CD14-positive monocyte (primary cell): ENCODE measurements around the gene MITF. TPM values are rescaled to one million over a fixed set of nuclear protein-coding genes. Genes with fewer than 3 reads are reported as not detected.

ENCODE experiments used
- DNase-seq, 3 donors: peaks; one replicate each; pipeline ENCODE4 v3.0.0-alpha.2; 2011 to 2022
- H2AFZ ChIP-seq: 2 replicates; pipeline ENCODE4 v1.6.0; 2012; ENCODE audit warnings: mild to moderate bottlenecking, low read depth, low read length, inconsistent platforms; ENCODE audit not compliant: insufficient read depth, poor library complexity, severe bottlenecking
- H3K27ac ChIP-seq, 2 donors: 1 replicate in 1 of 2; 2 replicates in 1 of 2; pipeline ENCODE4 v1.5.1; 2012 to 2013; ENCODE audit warnings: low read length in 2 of 2, control low read depth in 1 of 2, inconsistent platforms in 1 of 2, low read depth in 1 of 2, mild to moderate bottlenecking in 1 of 2
- H3K27me3 ChIP-seq, 2 donors: one replicate each; pipeline versions ENCODE4 v1.6.0 to v1.6.1; 2011 to 2013; ENCODE audit warnings: low read length in 2 of 2; ENCODE audit not compliant: control insufficient read depth in 2 of 2, insufficient read depth in 2 of 2
- H3K36me3 ChIP-seq, 2 donors: replicated peaks in 1 of 2; 1 replicate in 1 of 2; 2 replicates in 1 of 2; pipeline versions ENCODE4 v1.5.1 to v1.6.1; 2012 to 2013; ENCODE audit warnings: low read length in 2 of 2, control low read depth in 1 of 2, inconsistent platforms in 1 of 2, mild to moderate bottlenecking in 1 of 2; ENCODE audit not compliant: insufficient read depth in 2 of 2, control insufficient read depth in 1 of 2
- H3K4me1 ChIP-seq, 2 donors: 1 replicate in 1 of 2; 2 replicates in 1 of 2; pipeline versions ENCODE4 v1.5.1 to v1.6.1; 2012 to 2013; ENCODE audit warnings: low read length in 2 of 2, control low read depth in 1 of 2, inconsistent platforms in 1 of 2, mild to moderate bottlenecking in 1 of 2, moderate library complexity in 1 of 2; ENCODE audit not compliant: insufficient read depth in 2 of 2, control insufficient read depth in 1 of 2
- H3K4me2 ChIP-seq: replicated peaks from 2 replicates; pipeline ENCODE3; 2012; ENCODE audit warnings: low read length, moderate library complexity, mild to moderate bottlenecking; ENCODE audit not compliant: poor library complexity, severe bottlenecking; ENCODE audit errors: extremely low read depth
- H3K4me3 ChIP-seq, 3 experiments: fragments of 200-600 bp in 1 of 3; sonication (generic) in 1 of 3; replicated peaks in 1 of 3; 1 replicate in 2 of 3; 2 replicates in 1 of 3; pipeline ENCODE4 v1.5.1; 2011 to 2013; ENCODE audit warnings: low read length in 3 of 3, mild to moderate bottlenecking in 3 of 3, control low read depth in 2 of 3, low read depth in 2 of 3, inconsistent platforms in 1 of 3, moderate library complexity in 1 of 3
- H3K79me2 ChIP-seq: 2 replicates; pipeline ENCODE4 v1.6.0; 2012; ENCODE audit warnings: mild to moderate bottlenecking, control low read depth, inconsistent platforms, low read length, moderate library complexity; ENCODE audit not compliant: insufficient read depth
- H3K9ac ChIP-seq: 2 replicates; pipeline ENCODE4 v1.6.0; 2017; ENCODE audit warnings: low read length, mild to moderate bottlenecking; ENCODE audit not compliant: insufficient read depth, poor library complexity, severe bottlenecking
- H3K9me3 ChIP-seq, 2 donors: replicated peaks in 1 of 2; 1 replicate in 1 of 2; 2 replicates in 1 of 2; pipeline versions ENCODE4 v1.5.1 to v1.6.1; 2012 to 2013; ENCODE audit warnings: low read length in 2 of 2, control low read depth in 1 of 2; ENCODE audit not compliant: control insufficient read depth in 1 of 2, insufficient read depth in 1 of 2
- H4K20me1 ChIP-seq: 2 replicates; pipeline ENCODE4 v1.6.0; 2012; ENCODE audit warnings: mild to moderate bottlenecking, low read length, control low read depth, moderate library complexity; ENCODE audit not compliant: insufficient read depth
- H3K27ac Mint-ChIP-seq, 7 donors: one replicate each; pipeline ENCODE4 v1.8.0; 2020; ENCODE audit warnings: mild to moderate bottlenecking in 7 of 7, mixed read lengths in 7 of 7, moderate library complexity in 6 of 7, inconsistent platforms in 2 of 7
- H3K27me3 Mint-ChIP-seq, 3 donors: one replicate each; pipeline ENCODE4 v1.8.0; 2021 to 2022; ENCODE audit warnings: low read depth in 3 of 3, mild to moderate bottlenecking in 3 of 3, mixed read lengths in 3 of 3, moderate library complexity in 3 of 3, inconsistent platforms in 1 of 3
- H3K36me3 Mint-ChIP-seq, 2 donors: one replicate each; pipeline ENCODE4 v1.8.0; 2020; ENCODE audit warnings: mixed read lengths in 2 of 2, inconsistent platforms in 1 of 2, mild to moderate bottlenecking in 1 of 2
- H3K4me1 Mint-ChIP-seq: one replicate; pipeline ENCODE4 v1.8.0; 2020; ENCODE audit warnings: mild to moderate bottlenecking, mixed read lengths
- H3K4me3 Mint-ChIP-seq, 2 donors: one replicate each; pipeline ENCODE4 v1.8.0; 2020; ENCODE audit warnings: mild to moderate bottlenecking in 2 of 2, mixed read lengths in 2 of 2, moderate library complexity in 1 of 2
- H3K9me3 Mint-ChIP-seq, 7 donors: one replicate each; pipeline ENCODE4 v1.8.0; 2020 to 2022; ENCODE audit warnings: mixed read lengths in 7 of 7, mild to moderate bottlenecking in 6 of 7, moderate library complexity in 6 of 7, inconsistent platforms in 2 of 7
- WGBS: methylation state at CpG from one replicate; pipeline ENCODE4 v1.1.5; 2013; ENCODE audit warnings: missing lambda C conversion rate; ENCODE audit not compliant: insufficient coverage; 5-methylcytosine and 5-hydroxymethylcytosine counted together
- intact Hi-C, 2 donors: fragments of 100-400 bp; cut with micrococcal nuclease; formaldehyde crosslinking; loops; one replicate each; pipeline versions ENCODE4 v1.15.0 to v1.15.1; 2023
- polyA plus RNA-seq, 3 donors: library from polyadenylated mRNA; depleted of rRNA in 1 of 3; unstranded in 2 of 3; stranded (reverse) in 1 of 3; fragments of 300-500 nt in 2 of 3; fragments of >200 nt in 1 of 3; fragmentation: Illumina TruSeq in 2 of 3; gene quantifications; 1 replicate in 2 of 3; 2 replicates in 1 of 3; pipeline ENCODE4 v1.2.3, GENCODE V29; 2012 to 2021
- TF ChIP-seq, protein P1 (sequence below): fragments of 200-600 bp; IDR thresholded peaks from one replicate; pipeline ENCODE4 v1.8.0; 2022; ENCODE audit warnings: antibody characterized with exemption, mild to moderate bottlenecking

MITF gene
- polyA plus RNA-seq, 3 donors, result 7.0 to 15.1 (median 12.1) TPM

DNA sequence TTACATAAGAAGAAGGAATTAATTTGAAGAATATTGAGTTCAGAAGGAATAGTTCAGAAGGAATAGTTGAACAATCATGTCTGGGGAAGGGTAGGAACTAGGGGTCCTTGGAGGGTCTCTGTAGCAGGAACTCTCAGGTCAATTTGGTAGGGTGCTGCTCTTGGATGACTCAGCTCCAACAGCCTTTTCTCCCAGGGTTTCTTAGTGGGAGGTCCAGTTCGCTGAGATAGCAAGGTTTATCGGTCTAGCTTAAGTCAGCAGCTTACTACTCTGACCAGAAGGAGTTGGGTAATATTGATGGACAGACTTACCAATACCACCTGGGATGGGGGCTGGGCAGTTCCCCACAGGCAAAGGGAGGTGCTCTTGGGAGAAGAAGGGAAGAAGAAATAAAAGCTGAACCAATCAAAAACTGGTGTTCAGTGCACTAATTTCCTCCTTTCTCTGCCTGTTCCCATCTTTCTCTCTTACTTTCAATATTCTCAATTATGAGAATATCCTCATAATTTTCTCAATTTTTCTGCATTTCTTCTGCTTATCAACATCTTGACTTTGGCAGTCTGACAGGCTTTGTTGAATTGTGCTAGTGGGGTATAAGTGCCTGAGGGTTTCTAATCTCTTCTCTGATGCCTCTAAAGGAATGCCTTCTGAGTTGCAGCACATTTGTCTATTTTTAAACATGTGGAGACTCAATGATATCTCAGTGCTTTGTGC is 14.4 kb upstream of the MITF start:
- Histone ChIP-seq H3K9me3 (no peaks in the 10 kb centered on the region), H3K27ac (no peak overlapping the region), H3K36me3 (no peaks in the 10 kb centered on the region), H3K9ac (no peak overlapping the region), H3K4me3 (no peak overlapping the region), H3K79me2 (no peaks in the 10 kb centered on the region), H3K4me1 (no peaks in the 10 kb centered on the region), H3K4me2 (no peak overlapping the region), H2AFZ (no peak overlapping the region), H4K20me1 (no peaks in the 10 kb centered on the region), H3K27me3 (no peaks in the 10 kb centered on the region)
- Mint-ChIP-seq H3K27ac (no peak overlapping the region), H3K4me1 (peaks cover 8% of the 10 kb centered on the region), H3K36me3 (no peaks in the 10 kb centered on the region), H3K9me3 (no peaks in the 10 kb centered on the region), H3K27me3 (peaks cover 0 to 3% (median 2%) of the 10 kb centered on the region in 3 donors), H3K4me3 (no peak overlapping the region)
- intact Hi-C loops, result no loop called here
- TF ChIP-seq, protein P1, sequence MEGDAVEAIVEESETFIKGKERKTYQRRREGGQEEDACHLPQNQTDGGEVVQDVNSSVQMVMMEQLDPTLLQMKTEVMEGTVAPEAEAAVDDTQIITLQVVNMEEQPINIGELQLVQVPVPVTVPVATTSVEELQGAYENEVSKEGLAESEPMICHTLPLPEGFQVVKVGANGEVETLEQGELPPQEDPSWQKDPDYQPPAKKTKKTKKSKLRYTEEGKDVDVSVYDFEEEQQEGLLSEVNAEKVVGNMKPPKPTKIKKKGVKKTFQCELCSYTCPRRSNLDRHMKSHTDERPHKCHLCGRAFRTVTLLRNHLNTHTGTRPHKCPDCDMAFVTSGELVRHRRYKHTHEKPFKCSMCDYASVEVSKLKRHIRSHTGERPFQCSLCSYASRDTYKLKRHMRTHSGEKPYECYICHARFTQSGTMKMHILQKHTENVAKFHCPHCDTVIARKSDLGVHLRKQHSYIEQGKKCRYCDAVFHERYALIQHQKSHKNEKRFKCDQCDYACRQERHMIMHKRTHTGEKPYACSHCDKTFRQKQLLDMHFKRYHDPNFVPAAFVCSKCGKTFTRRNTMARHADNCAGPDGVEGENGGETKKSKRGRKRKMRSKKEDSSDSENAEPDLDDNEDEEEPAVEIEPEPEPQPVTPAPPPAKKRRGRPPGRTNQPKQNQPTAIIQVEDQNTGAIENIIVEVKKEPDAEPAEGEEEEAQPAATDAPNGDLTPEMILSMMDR, result no peak
- no peak for DNase-seq
- 100% methylated on average over 1 of the region's 2 CpGs for WGBS

DNA sequence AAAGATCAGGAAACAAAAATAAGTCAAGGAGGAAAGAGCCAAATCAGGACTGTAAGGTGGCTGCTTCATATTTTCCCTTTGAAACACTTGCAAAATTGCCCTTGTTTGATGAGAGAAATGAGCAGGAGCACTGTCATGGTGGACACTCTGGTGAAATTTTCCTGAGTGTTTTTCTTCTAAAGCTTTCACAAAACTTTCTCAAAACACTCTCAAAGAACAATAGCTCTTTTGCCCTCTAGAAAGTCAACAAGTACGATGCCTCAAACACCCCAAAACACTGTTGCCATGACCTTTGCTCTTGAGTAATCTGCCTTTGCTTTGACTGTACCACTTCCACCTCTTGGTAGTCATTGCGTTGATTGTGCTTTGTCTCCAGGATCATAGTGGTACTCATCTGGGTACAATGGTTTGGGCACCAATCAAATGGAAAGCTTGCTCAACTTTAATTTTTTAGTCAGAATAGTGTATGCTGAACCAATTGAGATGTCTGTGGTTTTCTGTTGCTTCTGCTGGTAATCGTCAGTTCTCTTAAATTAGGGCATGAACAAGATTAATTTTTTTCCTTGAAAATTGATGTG is 13.2 kb upstream of the MITF start:
- Histone ChIP-seq H3K27me3 (no peaks in the 10 kb centered on the region), H3K9me3 (no peaks in the 10 kb centered on the region), H3K36me3 (no peaks in the 10 kb centered on the region), H3K27ac (no peak overlapping the region), H3K79me2 (no peaks in the 10 kb centered on the region), H3K4me3 (no peak overlapping the region), H2AFZ (no peak overlapping the region), H4K20me1 (no peaks in the 10 kb centered on the region), H3K4me2 (no peak overlapping the region), H3K4me1 (no peaks in the 10 kb centered on the region), H3K9ac (no peak overlapping the region)
- no peak overlapping the region for H3K27ac Mint-ChIP-seq
- peaks cover 8% of the 10 kb centered on the region for H3K4me1 Mint-ChIP-seq
- TF ChIP-seq, protein P1, result no peak
- 100% methylated on average over 2 of the region's 3 CpGs for WGBS
- intact Hi-C loops, result no loop called here
- H3K36me3 Mint-ChIP-seq, result no peaks in the 10 kb centered on the region
- no peak overlapping the region for H3K4me3 Mint-ChIP-seq
- no peaks in the 10 kb centered on the region for H3K9me3 Mint-ChIP-seq
- DNase-seq, result no peak
- H3K27me3 Mint-ChIP-seq, result peaks cover 0 to 3% (median 2%) of the 10 kb centered on the region in 3 donors
